Tongue (tissue), 2 donors: Measurements from ENCODE around the gene NAGPA. TPM values are rescaled to one million over a fixed set of nuclear protein-coding genes. Genes with fewer than 3 reads are reported as not detected.
A peak's percentile ranks its signal among the peaks of the same experiment; 100 is the strongest.

Experiments used
- DNase-seq: peaks from one replicate; pipeline ENCODE4 v3.0.0-alpha.2; 2015
- total RNA-seq: library from RNA; depleted of rRNA; stranded (reverse); fragments of >200 nt; gene quantifications from one replicate; pipeline ENCODE4 v1.2.3, GENCODE V29; 2014

Gene NAGPA
- total RNA-seq, 1 donor from 2014 or later = 4.4 TPM

- DNase-seq = no peak
These were observed 31.0 kb downstream of the NAGPA start for GRCh38 chr16:5002699-5003143.

- DNase-seq = no peak
These were observed 31.7 kb downstream of the NAGPA start for GRCh38 chr16:5001986-5002385.

GRCh38 chr16:5001571-5001970 is 32.2 kb downstream of the NAGPA start:
- no peak for DNase-seq

GRCh38 chr16:5000573-5001001 is 33.1 kb downstream of the NAGPA start:
- DNase-seq = no peak

- no peak for DNase-seq
These were observed 38.9 kb downstream of the NAGPA start for GRCh38 chr16:4994719-4995434.

GRCh38 chr16:4991754-4992153 is 42.0 kb downstream of the NAGPA start:
- DNase-seq = no peak

- no peak for DNase-seq
These were observed 43.3 kb downstream of the NAGPA start for GRCh38 chr16:4990415-4990814.

GRCh38 chr16:4989391-4990006 is 44.2 kb downstream of the NAGPA start:
- no peak for DNase-seq

- no peak for DNase-seq
These were observed 45.1 kb downstream of the NAGPA start for GRCh38 chr16:4988647-4989046.

GRCh38 chr16:4987580-4988374 is 46.0 kb downstream of the NAGPA start:
- DNase-seq = no peak

GRCh38 chr16:4987250-4987579 is 46.5 kb downstream of the NAGPA start:
- no peak for DNase-seq

GRCh38 chr16:4984174-4984990 is 49.4 kb downstream of the NAGPA start:
- DNase-seq = no peak

- DNase-seq = no peak
These were observed 51.5 kb downstream of the NAGPA start for GRCh38 chr16:4982056-4982867.

GRCh38 chr16:4981473-4981872 is 52.3 kb downstream of the NAGPA start:
- no peak for DNase-seq

- DNase-seq = no peak
These were observed 53.0 kb downstream of the NAGPA start for GRCh38 chr16:4980691-4981090.

GRCh38 chr16:4979736-4980660 is 53.7 kb downstream of the NAGPA start:
- no peak for DNase-seq

- DNase-seq = no peak
These were observed 54.6 kb downstream of the NAGPA start for GRCh38 chr16:4979164-4979563.

GRCh38 chr16:4976611-4977145 is 57.1 kb downstream of the NAGPA start:
- DNase-seq = peak; percentile 53

- no peak for DNase-seq
These were observed 57.7 kb downstream of the NAGPA start for GRCh38 chr16:4976079-4976478.
